ENCODE data around the gene MANBA.
A peak's percentile ranks its signal among the peaks of the same experiment; 100 is the strongest.

The MANBA gene

DNA sequence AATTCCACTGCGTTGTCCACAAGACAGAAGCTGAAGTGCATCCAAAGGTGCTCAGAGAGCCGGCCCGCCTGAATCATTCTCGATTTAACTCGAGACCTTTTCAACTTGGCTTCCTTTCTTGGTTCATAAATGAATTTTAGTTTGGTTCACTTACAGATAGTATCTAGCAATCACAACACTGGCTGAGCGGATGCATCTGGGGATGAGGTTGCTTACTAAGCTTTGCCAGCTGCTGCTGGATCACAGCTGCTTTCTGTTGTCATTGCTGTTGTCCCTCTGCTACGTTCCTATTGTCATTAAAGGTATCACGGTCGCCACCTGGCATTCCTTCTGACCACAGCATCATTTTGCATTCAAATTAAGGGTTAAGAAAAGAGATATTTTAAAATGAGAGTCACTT, 144.1 kb downstream of the MANBA start:
- peak; percentile 22 for DNase-seq

DNA sequence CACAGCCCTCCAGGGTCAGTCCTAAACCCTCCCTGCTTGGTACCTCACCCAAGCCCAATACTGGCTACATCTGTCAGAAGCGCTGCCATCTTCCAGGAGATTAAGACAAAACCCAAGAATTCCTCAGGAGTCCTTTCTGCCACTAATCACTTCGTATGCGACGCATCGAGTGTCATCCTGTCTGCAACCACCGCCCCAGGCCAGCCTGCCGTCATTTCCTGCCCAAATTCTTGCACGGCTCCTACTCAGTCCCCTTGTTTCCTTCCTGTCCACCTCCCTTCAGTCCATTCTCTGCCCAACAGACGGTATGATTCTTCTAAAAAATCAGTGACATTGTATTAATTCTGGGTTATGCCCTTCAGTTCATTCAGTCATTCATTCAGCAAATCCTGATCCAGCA, 146.0 kb downstream of the MANBA start:
- no peak for DNase-seq

GRCh38 chr4:102612824-102613366, 147.9 kb downstream of the MANBA start:
- no peak for DNase-seq

GRCh38 chr4:102612210-102612609, 148.6 kb downstream of the MANBA start:
- no peak for DNase-seq

DNA sequence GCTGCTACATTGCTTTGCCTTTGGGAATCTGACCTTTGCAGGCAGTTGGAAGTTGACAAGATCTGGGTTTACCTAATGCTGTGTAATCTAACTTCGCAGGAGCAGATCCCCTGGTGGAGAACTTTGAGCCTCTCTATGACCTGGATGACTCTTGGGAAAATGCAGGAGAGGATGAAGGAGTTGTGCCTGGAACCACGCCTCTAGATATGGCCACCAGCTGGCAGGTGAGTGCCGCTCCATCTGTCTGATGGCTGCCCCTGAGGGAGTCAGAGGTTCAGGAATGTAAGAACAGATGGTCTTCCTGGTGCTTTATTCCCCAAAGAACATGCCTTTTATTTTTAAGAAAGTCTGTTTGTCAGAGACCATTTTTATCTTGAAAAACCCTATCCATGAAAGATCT, 150.3 kb downstream of the MANBA start:
- DNase-seq, result no peak

GRCh38 chr4:102610007-102610406, 150.8 kb downstream of the MANBA start:
- no peak for DNase-seq

DNA sequence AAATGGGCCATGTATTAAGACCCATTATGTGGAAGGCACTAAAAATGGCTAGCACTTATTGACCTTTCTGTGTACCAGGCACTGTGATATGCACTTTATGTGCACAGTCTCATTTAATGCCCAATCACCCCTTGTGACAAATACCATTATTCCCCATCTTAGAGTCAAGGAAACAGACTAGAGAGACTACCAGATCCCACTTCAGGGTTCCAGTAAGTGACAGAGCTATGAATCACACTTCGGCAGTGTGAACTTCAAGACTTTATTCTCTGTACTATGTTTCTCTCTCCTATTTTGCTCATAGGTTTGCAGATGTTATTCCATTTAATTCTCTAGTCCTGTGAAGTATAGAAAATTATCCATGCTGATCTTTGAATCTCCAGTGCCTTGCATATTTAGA, 152.6 kb downstream of the MANBA start:
- DNase-seq, result no peak

GRCh38 chr4:102606846-102607450, 153.8 kb downstream of the MANBA start:
- DNase-seq, result no peak

DNA sequence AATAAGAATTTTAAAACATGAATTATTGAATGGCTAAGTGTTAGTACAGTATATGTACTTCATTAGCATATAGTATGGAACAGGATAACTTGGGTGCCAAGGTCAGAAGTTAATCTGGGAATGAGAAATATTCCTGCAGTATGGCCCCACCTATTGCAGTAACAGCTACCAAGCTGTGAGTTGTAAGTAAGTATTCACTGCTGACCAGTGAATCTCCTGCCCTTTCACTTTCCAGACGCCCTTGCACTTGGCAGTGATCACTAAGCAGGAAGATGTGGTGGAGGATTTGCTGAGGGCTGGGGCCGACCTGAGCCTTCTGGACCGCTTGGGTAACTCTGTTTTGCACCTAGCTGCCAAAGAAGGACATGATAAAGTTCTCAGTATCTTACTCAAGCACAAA, 154.5 kb downstream of the MANBA start:
- DNase-seq, result no peak

DNA sequence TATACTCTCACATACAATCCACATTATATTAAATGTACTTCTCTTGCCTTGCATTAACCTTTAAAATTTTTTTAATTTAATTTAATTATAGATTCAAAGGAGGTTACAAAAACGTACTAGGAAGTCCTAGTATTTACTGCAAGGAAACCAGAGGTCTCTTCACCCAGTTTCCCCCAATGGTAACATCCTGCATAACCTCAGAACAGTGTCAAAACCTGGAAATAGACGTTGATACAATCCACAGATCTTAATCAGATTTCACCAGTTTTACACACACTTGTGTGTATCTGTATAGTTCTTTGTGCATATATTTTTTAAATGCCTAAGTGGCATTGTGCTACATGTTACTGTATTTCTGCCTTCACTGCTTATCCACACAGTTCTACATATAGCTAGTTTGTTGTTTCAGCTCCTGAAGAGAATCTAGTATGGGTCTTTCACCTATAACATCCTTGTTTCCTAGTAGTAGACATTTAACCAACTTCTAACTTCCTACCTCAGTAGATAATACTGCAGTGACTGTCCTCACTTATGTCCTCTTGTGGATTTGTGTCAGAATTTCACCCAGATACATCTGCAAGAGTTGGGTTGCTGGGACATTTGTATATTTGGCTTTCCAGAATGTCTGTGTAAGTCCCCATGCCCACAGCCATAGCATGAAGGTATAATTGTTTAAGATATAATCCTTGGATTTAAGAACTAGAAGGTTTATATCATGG, 156.4 kb downstream of the MANBA start:
- no peak for DNase-seq

DNA sequence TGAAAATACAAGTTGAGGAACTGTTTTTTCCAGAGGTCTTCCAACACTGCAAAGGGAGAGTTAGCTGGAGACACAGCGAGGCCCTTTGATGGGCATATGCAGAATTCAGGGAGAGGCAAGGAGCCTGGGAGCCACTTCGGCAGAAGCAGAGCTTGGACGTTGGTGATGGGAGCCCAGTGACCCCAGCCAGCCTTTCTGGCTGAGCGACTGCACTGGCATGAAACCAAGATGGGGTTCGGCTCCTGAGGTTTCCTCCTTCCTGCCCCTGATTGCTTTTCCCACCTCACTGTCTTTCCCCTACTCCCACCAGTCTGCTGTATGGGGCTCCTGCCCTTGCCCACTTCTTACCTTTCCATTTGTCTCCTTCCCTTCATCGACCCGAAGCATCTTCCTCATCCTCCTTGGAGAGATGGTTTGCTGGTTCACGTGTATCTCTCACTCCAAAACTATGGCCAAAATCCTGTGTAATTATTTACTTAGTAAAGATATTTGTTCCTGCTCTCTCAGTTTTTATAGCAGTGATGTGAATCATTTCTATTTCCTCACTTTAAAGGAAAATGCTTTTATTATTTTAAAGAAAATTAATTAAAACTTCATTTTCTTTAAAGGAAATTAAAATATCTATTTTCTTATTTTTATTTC, 159.1 kb downstream of the MANBA start:
- no peak for DNase-seq

GRCh38 chr4:102600689-102601088, 160.1 kb downstream of the MANBA start:
- DNase-seq, result no peak

- DNase-seq, result no peak
Measured at GRCh38 chr4:102599886-102600285, 160.9 kb downstream of the MANBA start.

DNA sequence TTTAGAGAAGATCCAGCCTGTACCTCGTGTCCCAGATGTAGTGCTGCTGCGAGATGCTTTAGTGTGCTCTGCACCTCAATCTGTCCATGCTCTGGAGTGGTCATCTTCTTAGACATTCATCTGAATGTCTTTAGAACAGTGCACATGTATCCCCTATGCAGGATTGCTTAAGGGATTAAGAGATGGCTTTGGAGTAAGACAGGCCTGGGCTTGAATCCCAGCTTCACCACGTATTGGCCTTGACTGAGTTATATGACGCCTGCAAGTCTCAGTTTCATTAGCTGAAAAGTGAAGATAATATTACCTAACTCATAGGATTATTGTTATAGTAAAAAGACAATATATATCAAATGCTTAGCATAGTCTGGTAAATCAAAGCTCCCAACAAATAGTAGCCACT, 161.3 kb downstream of the MANBA start:
- DNase-seq, result no peak

DNA sequence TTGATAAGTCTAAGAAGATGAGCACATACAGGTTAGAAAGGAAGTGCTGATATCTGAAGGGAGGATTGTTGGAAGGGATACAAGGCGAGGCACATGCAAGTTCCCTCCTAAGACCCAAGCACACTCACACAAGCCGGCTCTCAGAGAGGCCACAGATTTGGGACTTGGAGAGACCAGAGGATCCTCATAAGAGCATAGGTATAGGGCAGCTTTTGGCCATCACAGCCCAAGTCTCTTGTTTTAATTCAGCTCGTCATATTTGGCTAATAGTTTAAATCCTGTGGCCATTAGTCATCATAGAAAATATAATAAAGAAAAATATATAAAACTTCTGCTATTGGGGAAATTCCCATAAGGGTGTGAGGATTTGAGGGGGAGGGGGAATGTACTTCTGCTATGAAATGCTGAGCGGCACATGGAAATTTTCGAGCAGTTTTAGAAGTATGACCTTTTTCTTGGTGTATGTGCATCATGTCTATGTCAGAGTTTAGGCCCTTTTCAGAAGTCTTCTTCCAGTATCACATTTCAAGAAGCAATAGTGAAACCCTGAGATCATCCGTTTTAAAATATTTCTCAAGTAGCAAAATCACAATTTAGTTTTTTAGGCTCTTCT, 161.9 kb downstream of the MANBA start:
- no peak for DNase-seq

- no peak for DNase-seq
Measured at GRCh38 chr4:102598086-102598761, 162.5 kb downstream of the MANBA start.

GRCh38 chr4:102596532-102596931, 164.2 kb downstream of the MANBA start:
- DNase-seq, result no peak

- DNase-seq, result no peak
Measured at GRCh38 chr4:102594000-102594399, 166.8 kb downstream of the MANBA start.

DNA sequence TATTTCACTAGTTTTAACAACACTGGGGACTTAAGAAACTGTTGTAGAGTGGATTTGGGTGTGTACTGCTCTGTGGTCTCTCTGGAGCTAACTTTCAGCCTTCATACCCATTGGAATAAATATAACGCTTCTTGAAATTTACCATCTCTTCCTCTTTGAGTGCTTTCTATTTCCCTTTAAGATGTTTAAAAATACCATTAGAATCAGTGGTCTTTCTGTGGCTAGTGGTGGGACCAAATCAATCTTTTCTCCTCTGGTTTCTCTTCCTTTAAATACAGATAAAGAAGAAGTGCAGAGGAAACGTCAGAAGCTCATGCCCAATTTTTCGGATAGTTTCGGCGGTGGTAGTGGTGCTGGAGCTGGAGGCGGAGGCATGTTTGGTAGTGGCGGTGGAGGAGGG, 167.6 kb downstream of the MANBA start:
- no peak for DNase-seq

DNA sequence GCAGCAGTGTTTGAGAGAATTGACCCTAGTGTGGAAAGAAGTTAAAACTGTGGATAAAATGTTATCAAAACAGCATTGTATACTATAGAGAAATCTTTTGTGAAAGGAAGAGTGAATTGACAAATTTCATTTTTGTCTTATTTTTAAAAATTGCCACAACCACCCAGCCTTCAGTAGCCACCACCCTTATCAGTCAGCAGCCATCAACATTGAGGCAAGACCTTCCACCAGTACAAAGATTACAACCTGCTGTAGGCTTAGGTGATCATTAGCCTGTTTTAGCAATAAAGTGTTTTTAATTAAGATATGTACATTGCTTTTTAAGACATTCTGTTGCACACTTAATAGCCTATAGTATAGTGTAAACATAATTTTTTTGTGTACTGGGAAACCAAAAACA, 168.5 kb downstream of the MANBA start:
- DNase-seq, result no peak

- no peak for DNase-seq
Measured at GRCh38 chr4:102589743-102590142, 171.0 kb downstream of the MANBA start.

- DNase-seq, result no peak
Measured at GRCh38 chr4:102586644-102587021, 174.1 kb downstream of the MANBA start.

- no peak for DNase-seq
Measured at GRCh38 chr4:102586002-102586643, 174.6 kb downstream of the MANBA start.
